SU-DHL-6 (cell line): ENCODE results near the gene HOXC13.

Source experiments
- CTCF ChIP-seq: fragments of 200-600 bp; sonication (generic); IDR thresholded peaks from one replicate; pipeline ENCODE4 v1.5.1; 2017; ENCODE audit warnings: antibody characterized with exemption, mild to moderate bottlenecking, low read length, moderate library complexity; ENCODE audit not compliant: insufficient read depth, poor library complexity, severe bottlenecking
- EZH2phosphoT487 ChIP-seq: fragments of 200-600 bp; sonication (generic), shearing (Covaris generic); conservative IDR thresholded peaks from 2 replicates; pipeline ENCODE4 v1.6.1; 2018; ENCODE audit warnings: mild to moderate bottlenecking, antibody characterized with exemption, low read length, moderate library complexity, mixed read lengths

- no peak for TF ChIP-seq CTCF
- TF ChIP-seq EZH2phosphoT487 = no peak
These were observed 53.8 kb downstream of the HOXC13 start for GRCh38 chr12:53992377-53992889.
